B cell (primary cell): ENCODE measurements around the gene NCK1. TPM values are rescaled to one million over a fixed set of nuclear protein-coding genes. Genes with fewer than 3 reads are reported as not detected.

Experiments
- ATAC-seq: fragments of 200-7000 bp; cut with Tn5 transposase; one replicate; pipeline ENCODE4 v1.10.0; 2021; ENCODE audit warnings: low read depth, mild to moderate bottlenecking, moderate number of reproducible peaks, moderate library complexity
- CTCF ChIA-PET: fragments of 350-600 bp; sonication (Branson Sonifier 250); formaldehyde crosslinking; loops from one replicate; lab custom pipeline; 2021; ENCODE audit warnings: antibody characterized with exemption, inconsistent platforms; lab: Charles Lee
- POLR2A ChIA-PET: fragments of 350-600 bp; sonication (Branson Sonifier 250); formaldehyde crosslinking; loops from one replicate; lab custom pipeline; 2021; ENCODE audit warnings: antibody characterized with exemption; lab: Charles Lee
- DNase-seq: peaks from one replicate; pipeline ENCODE4 v3.0.0; 2013
- H2AFZ ChIP-seq: 2 replicates; pipeline ENCODE4 v1.6.1; 2012; ENCODE audit warnings: mild to moderate bottlenecking, low read depth, low read length; ENCODE audit not compliant: insufficient read depth, poor library complexity, severe bottlenecking
- H3K27ac ChIP-seq, 2 donors: 1 replicate in 1 of 2; 2 replicates in 1 of 2; pipeline ENCODE4 v1.5.1; 2012 to 2013; ENCODE audit warnings: low read length in 2 of 2, mild to moderate bottlenecking in 2 of 2, moderate library complexity in 1 of 2
- H3K27me3 ChIP-seq, 4 experiments: fragments of 200-600 bp in 1 of 4; sonication (generic) in 1 of 4; replicated peaks in 1 of 4; 1 replicate in 2 of 4; 2 replicates in 2 of 4; pipeline versions ENCODE4 v1.6.1 to v1.7.0; 2013 to 2016; ENCODE audit warnings: low read length in 3 of 4, mild to moderate bottlenecking in 2 of 4, mixed read lengths in 1 of 4, moderate library complexity in 1 of 4; ENCODE audit not compliant: insufficient read depth in 4 of 4, control insufficient read depth in 3 of 4; ENCODE audit errors: control extremely low read depth in 1 of 4
- H3K36me3 ChIP-seq, 2 experiments: replicated peaks in 1 of 2; 1 replicate in 1 of 2; 2 replicates in 1 of 2; pipeline versions ENCODE4 v1.6.1 to v1.7.1; 2013; ENCODE audit warnings: low read length in 1 of 2; ENCODE audit not compliant: insufficient read depth in 2 of 2, control insufficient read depth in 1 of 2; ENCODE audit errors: control extremely low read depth in 1 of 2, extremely low read depth in 1 of 2
- H3K4me1 ChIP-seq, 2 donors: fragments of 200-600 bp in 1 of 2; sonication (generic) in 1 of 2; 1 replicate in 1 of 2; 2 replicates in 1 of 2; pipeline versions ENCODE4 v1.5.1 to v1.6.1; 2013 to 2017; ENCODE audit warnings: low read length in 2 of 2; ENCODE audit not compliant: control insufficient read depth in 2 of 2, insufficient read depth in 2 of 2
- H3K4me2 ChIP-seq: replicated peaks from 2 replicates; pipeline ENCODE3; 2012; ENCODE audit warnings: mild to moderate bottlenecking, low read depth, low read length; ENCODE audit not compliant: poor library complexity, severe bottlenecking
- H3K4me3 ChIP-seq, 5 experiments: fragments of 200-600 bp in 1 of 5; sonication (generic) in 1 of 5; 1 replicate in 3 of 5; 2 replicates in 2 of 5; pipeline versions ENCODE4 v1.5.1 to v1.7.0; 2011 to 2016; ENCODE audit warnings: low read length in 4 of 5, mild to moderate bottlenecking in 4 of 5, low read depth in 2 of 5, control low read depth in 1 of 5, moderate library complexity in 1 of 5; ENCODE audit not compliant: insufficient read depth in 1 of 5; ENCODE audit errors: control extremely low read depth in 1 of 5, extremely low read depth in 1 of 5
- H3K79me2 ChIP-seq: fragments of 200-600 bp; sonication (generic); one replicate; pipeline ENCODE4 v1.6.0; 2016; ENCODE audit warnings: low read length; ENCODE audit not compliant: control insufficient read depth, insufficient read depth
- H3K9ac ChIP-seq: fragments of 200-600 bp; sonication (generic); 2 replicates; pipeline ENCODE4 v1.6.1; 2017; ENCODE audit warnings: mild to moderate bottlenecking, low read length, moderate library complexity
- H3K9me3 ChIP-seq, 3 donors: one replicate each; pipeline versions ENCODE4 v1.6.1 to v1.7.1; 2013; ENCODE audit warnings: low read length in 2 of 3; ENCODE audit not compliant: control insufficient read depth in 2 of 3, insufficient read depth in 1 of 3; ENCODE audit errors: control extremely low read depth in 1 of 3
- H4K20me1 ChIP-seq: 2 replicates; pipeline ENCODE4 v1.6.0; 2012; ENCODE audit warnings: mild to moderate bottlenecking, low read length; ENCODE audit not compliant: insufficient read depth, control insufficient read depth, poor library complexity, severe bottlenecking
- H3K27ac Mint-ChIP-seq: one replicate; pipeline ENCODE4 v1.8.0; 2021; ENCODE audit warnings: mixed read lengths
- H3K27me3 Mint-ChIP-seq: one replicate; pipeline ENCODE4 v1.8.0; 2021; ENCODE audit warnings: mixed read lengths
- H3K4me1 Mint-ChIP-seq: one replicate; pipeline ENCODE4 v1.8.0; 2021; ENCODE audit warnings: mixed read lengths
- H3K4me3 Mint-ChIP-seq: one replicate; pipeline ENCODE4 v1.8.0; 2021; ENCODE audit warnings: mixed read lengths
- H3K9me3 Mint-ChIP-seq: one replicate; pipeline ENCODE4 v1.8.0; 2022; ENCODE audit warnings: mixed read lengths; ENCODE audit not compliant: insufficient read depth
- CTCF ChIP-seq: fragments of 200-600 bp; IDR thresholded peaks from one replicate; pipeline ENCODE4 v1.8.0; 2022; ENCODE audit warnings: antibody characterized with exemption, mild to moderate bottlenecking
- EZH2 ChIP-seq: IDR thresholded peaks from 2 replicates; pipeline ENCODE4 v1.6.1; 2012; ENCODE audit warnings: borderline replicate concordance, low read depth, mild to moderate bottlenecking, moderate library complexity, low read length; ENCODE audit not compliant: insufficient read depth, poor library complexity, severe bottlenecking
- WGBS: methylation state at CpG from one replicate; pipeline ENCODE4 v1.1.5; 2013; ENCODE audit warnings: missing lambda C conversion rate; ENCODE audit not compliant: insufficient coverage; 5-methylcytosine and 5-hydroxymethylcytosine counted together
- intact Hi-C: fragments of 100-400 bp; cut with micrococcal nuclease; formaldehyde crosslinking; loops from one replicate; pipeline ENCODE4 v1.10.0; 2022
- polyA plus RNA-seq: library from polyadenylated mRNA; depleted of rRNA; stranded (reverse); fragments of >200 nt; gene quantifications from 2 replicates; pipeline ENCODE4 v1.2.3, GENCODE V29; 2012
- total RNA-seq, 2 donors: library from RNA; stranded (reverse); fragments of 120-200 nt in 1 of 2; gene quantifications; 1 replicate in 1 of 2; 2 replicates in 1 of 2; pipeline versions ENCODE4 v1.2.3 to v1.2.4, GENCODE V29; 2013 to 2022

NCK1 gene
- total and polyA plus RNA-seq, 2 donors (not counting 1 experiment from before 2014, with no cell fraction given), result 12.6 to 32.4 TPM

GRCh38 chr3:136885357-136886213 lies 23.6 kb downstream of the NCK1 start:
- ChIA-PET POLR2A (interaction anchor here (0.5 kb wide), 1 partner anchor 23 kb away, joined by 5 read pairs; no protein-coding TSS in a partner anchor), CTCF (interaction anchor here (0.6 kb wide), 1 partner anchor 10 kb away, joined by 3 read pairs; no protein-coding TSS in a partner anchor)
- Mint-ChIP-seq H3K27ac (peak overlapping the region; percentile 38), H3K4me3 (peak overlapping the region; percentile 33), H3K9me3 (no peaks in the 10 kb centered on the region), H3K27me3 (no peaks in the 10 kb centered on the region), H3K4me1 (peaks cover 62% of the 10 kb centered on the region)
- Histone ChIP-seq H2AFZ (no peak overlapping the region), H3K27ac (peak overlapping the region in 1 of 2 donors; percentile 56), H3K9ac (peak overlapping the region; percentile 20), H3K4me3 (peak overlapping the region in 1 of 5 experiments; percentile 18), H3K4me2 (peak overlapping the region; percentile 52), H3K36me3 (peaks cover 0 to 2% of the 10 kb centered on the region in 2 experiments), H4K20me1 (peaks cover 51% of the 10 kb centered on the region), H3K79me2 (peaks cover 92% of the 10 kb centered on the region), H3K4me1 (peaks cover 16 to 32% of the 10 kb centered on the region in 2 donors), H3K27me3 (no peaks in the 10 kb centered on the region), H3K9me3 (peaks cover 0 to 13% (median 0%) of the 10 kb centered on the region in 3 donors)
- TF ChIP-seq EZH2, result no peak
- no peak for TF ChIP-seq CTCF
- ATAC-seq (no peak), DNase-seq (no peak)
- 55% methylated on average over 2 of the region's 5 CpGs for WGBS
- intact Hi-C loops, result no loop called here

GRCh38 chr3:136889947-136890346 lies 27.9 kb downstream of the NCK1 start:
- peaks cover 57% of the 10 kb centered on the region for H3K4me1 Mint-ChIP-seq
- H2AFZ ChIP-seq, result no peak overlapping the region
- no peak overlapping the region for H3K4me3 ChIP-seq
- no peak overlapping the region for H3K27ac Mint-ChIP-seq
- H3K9me3 ChIP-seq, result peaks cover 0 to 14% (median 0%) of the 10 kb centered on the region in 3 donors
- ChIA-PET POLR2A (no interaction called here), CTCF (no interaction called here)
- H3K79me2 ChIP-seq, result peaks cover 99% of the 10 kb centered on the region
- ATAC-seq (no peak), DNase-seq (no peak)
- no peaks in the 10 kb centered on the region for H3K27me3 Mint-ChIP-seq
- H3K4me3 Mint-ChIP-seq, result no peak overlapping the region
- H3K4me1 ChIP-seq, result peaks cover 25 to 32% of the 10 kb centered on the region in 2 donors
- TF ChIP-seq EZH2, result no peak
- no peak for TF ChIP-seq CTCF
- intact Hi-C loops, result no loop called here
- no peaks in the 10 kb centered on the region for H3K27me3 ChIP-seq
- peaks cover 1 to 8% of the 10 kb centered on the region in 2 experiments for H3K36me3 ChIP-seq
- no peaks in the 10 kb centered on the region for H3K9me3 Mint-ChIP-seq
- H3K27ac ChIP-seq, result no peak overlapping the region
- no peak overlapping the region for H3K4me2 ChIP-seq
- H4K20me1 ChIP-seq, result peaks cover 53% of the 10 kb centered on the region
- 83% methylated on average over 23 of the region's 24 CpGs for WGBS
- no peak overlapping the region for H3K9ac ChIP-seq
